NCI-H1694 treated with DMSO at 0.1 percent for 48 hours (cell line): Measurements from ENCODE around the gene NDRG4.

Experiments used
- DNase-seq: peaks from one replicate; lab custom pipeline; 2025; lab: John Stamatoyannopoulos, UW

The NDRG4 gene, protein sequence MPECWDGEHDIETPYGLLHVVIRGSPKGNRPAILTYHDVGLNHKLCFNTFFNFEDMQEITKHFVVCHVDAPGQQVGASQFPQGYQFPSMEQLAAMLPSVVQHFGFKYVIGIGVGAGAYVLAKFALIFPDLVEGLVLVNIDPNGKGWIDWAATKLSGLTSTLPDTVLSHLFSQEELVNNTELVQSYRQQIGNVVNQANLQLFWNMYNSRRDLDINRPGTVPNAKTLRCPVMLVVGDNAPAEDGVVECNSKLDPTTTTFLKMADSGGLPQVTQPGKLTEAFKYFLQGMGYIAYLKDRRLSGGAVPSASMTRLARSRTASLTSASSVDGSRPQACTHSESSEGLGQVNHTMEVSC

DNA sequence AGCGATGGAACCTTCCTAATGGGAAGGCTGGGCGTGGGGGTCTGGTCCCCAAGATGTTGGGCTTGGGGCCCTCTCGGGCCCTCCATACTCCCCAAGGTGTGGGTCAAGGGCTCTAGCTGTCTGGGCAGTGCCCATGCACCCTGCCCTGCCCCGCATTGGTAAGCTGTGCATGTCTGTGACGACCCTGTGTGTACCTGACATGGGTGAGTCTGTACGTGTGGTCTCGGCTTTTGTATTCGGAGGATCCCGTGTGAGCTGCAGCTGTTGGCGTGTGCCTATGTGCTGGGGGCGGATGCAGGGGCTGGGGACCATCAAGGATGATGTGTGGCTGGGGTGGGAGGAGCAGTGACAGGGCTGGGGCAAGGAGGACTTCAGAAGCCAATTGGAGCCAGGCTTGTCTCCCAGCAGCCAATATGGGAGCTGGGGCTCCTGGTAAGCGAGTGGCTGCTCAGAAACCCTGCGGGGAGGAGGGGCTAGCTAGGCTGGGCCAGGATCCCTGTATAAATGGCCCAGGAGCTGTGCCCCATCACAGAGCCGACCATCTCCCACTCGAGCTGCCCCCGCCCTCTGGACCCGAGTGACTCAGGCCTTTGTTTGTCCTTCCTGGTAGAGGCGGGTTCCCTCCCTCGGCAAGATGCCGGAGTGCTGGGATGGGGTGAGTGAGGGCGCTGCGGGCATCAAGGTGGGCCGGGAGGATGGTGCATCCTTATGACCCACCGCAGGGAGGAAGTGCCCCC lies at the start of gene NDRG4:
Gene NDRG4, plus strand, starts transcription at position 529 of the 737 bp plus-strand sequence. Its CDS starts 106 bp downstream, at position 635.
- peak; percentile 82 for DNase-seq

DNA sequence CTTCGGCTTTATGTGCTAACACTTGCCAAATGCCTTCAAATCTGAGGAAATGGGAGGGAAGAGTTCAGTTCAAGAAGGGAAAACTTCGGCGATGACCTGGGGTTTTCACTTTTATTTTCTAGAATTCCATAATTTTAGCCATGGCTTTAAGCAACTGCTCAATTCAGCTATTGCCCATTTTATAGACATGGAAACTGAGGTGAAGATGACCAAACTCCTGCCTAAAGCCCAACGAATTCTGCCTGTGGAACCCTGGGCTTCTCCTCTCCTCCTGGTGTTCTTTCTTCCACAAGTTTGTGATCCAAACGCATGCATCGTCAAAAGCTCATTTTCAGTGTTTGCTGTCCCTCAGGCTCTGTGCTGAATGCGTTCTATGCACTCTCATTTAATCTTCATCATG lies 49.4 kb upstream of the NDRG4 start:
- no peak for DNase-seq

DNA sequence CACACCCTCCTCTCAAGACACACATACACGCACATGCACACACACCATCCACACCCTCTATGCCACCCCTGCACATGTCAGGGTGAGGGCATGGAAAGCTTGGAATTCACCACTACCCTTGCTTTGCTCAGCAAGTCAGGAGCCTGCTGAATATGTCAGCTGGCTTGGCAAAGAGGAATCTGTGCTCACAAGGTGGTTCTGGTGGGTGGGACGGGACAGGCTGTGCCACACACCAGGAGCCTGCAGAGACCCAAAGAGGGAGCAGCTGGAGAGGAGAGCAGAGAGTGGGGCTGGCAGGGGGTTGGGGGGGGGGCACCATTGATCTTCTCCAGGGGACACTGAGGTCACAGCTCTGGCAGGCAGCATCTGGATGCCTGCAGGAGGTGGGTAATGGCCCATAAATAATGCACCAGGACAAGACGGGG lies 48.7 kb upstream of the NDRG4 start:
- DNase-seq: peak; percentile 14

DNA sequence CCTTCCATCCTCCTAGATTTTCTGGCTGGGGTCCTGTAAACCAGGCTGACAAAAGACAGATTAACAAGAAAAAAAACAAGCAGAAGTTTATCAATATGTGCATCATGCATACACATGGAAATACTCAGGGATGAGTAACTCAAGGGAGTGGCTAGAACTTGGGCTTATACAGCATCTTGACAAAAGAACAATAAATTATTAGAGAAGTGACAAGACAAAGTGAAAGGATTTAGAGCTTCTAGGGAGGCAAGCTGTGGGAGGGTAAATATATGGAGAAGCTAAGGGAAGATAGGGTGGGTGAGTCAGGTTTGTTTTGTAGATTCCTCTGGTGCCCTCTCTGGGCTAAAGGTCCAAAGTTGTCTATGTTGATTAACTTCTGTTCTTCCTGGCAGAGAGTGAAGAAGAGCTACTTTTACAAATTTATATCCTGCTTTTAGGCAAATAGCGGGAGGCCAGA lies 48.0 kb upstream of the NDRG4 start:
- no peak for DNase-seq

DNA sequence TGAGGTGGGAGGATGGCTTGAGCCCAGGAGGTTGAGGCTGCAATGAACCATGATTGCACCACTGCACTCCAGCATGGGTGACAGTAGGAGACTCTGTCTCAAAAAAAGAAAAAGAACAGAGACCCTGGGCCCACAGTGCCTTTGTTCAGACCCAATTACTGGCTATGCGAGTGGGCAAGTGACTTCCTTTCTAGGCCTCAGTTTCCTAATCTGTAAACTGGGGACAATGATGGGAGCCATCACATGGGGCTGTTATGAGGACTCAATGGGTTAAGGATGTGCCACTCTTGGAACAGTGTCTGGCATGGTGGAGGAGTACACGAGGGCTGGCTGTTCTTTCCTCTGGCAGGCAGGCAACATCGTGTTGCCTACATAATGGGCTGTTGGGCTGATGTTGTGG lies 47.3 kb upstream of the NDRG4 start:
- DNase-seq: no peak

DNA sequence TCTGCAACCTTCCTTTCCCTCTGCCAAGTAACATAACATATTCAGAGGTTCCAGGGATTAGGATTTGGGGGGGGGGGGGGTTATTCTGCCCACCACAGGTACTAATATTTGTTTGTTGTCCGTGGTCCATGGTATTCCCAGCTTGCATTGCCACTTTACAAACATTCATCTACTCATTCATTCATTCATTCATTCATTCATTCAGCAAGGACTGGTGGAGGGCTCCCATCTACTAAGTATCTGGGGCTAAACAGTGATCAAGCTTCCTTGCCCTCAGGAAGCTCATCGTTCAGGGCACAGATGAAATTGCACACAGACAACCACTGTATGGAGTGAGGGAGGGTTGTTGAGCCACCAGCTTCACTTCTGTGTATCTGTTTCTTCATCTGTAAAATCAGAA lies 45.8 kb upstream of the NDRG4 start:
- no peak for DNase-seq

DNA sequence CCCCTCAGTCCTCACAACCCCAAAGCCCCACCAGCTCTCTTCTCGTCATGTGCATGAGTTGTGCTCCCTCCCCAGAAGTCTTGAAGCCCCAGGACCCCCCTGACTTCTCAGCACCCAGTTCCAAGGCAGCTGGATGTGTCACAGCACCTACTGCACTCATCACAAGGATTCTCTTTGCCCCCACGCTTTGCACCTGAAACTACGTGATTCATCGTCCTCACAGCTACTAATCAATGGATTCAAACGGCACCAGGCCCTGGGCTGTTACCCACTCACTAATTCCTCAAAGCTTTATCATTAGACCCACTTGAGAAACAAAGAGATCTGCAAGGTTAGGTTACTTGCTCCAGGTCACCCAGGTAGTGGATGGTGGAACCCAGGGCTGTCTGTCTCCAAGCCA lies 45.1 kb upstream of the NDRG4 start:
- no peak for DNase-seq

DNA sequence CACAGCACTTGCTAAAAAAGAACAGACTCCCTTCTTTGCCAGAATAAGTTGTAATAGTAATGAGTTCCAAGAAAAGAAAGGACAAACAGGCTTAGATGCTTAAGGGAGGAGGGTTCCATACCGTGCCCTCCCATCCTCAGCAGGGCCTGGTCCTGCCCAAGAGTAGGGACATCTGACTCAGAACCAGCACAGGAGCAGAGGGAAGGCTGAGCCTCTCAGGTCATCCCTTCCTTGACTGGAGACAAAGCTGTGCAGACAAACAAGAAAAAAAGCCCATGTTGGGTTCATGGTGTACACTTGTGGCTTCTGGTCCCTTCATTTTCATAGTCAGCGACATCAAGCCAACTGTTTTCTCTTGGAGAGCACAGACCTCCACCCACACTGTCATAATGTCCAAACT lies 44.2 kb upstream of the NDRG4 start:
- DNase-seq: no peak

DNA sequence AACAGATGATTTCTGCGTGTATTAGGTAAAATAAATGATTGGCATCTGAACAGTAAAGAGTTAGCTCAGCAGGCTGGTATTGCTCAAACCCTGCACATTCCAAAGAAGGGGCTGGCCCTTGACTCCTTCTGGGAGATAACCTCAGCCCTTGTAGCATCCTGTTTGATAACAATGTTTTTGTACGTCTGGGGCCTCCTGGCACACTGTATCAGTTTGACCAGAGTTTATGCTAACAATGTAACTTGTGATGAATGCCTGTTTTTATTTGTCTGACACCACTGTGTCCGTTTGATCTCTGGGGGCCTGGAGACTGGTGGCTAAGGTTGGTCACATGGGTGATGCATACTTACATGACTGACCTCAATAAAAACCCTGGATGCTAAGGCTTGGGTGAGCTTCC lies 43.8 kb upstream of the NDRG4 start:
- no peak for DNase-seq

DNA sequence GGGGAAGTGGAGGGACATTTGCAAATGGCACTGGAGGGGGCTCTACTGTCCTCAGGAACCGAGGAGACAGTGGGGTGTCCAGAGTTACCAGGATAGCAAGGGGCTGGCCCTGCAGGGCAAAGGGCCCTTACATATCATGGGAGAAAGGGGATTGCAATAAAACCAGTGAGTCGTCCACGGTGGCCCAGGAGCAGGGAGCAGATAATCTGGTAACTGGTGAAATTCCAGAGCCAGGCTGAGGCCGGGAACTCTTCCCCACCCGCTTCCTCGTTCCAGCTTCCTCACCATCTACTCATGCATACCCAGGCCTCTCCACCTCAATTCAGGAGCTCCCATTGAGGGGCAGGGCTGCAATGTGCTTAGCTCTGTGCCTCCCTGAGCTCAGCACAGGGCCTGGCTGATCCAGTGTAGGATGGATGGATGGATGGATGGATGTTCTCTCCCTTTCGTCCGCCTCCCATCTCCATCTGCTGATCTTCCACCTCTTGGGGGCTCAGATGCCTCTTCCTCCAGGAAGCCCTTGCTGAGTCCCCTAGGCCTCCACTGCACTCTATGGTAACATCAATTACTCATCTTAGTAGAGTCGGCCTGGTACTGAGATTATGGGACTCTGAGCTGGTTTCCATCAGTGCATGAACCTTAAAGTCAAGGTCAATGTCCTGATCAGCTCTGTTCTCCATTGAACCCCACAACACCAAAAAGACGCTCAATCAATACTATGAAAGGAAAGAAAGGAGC lies 41.2 kb upstream of the NDRG4 start:
- DNase-seq: no peak

DNA sequence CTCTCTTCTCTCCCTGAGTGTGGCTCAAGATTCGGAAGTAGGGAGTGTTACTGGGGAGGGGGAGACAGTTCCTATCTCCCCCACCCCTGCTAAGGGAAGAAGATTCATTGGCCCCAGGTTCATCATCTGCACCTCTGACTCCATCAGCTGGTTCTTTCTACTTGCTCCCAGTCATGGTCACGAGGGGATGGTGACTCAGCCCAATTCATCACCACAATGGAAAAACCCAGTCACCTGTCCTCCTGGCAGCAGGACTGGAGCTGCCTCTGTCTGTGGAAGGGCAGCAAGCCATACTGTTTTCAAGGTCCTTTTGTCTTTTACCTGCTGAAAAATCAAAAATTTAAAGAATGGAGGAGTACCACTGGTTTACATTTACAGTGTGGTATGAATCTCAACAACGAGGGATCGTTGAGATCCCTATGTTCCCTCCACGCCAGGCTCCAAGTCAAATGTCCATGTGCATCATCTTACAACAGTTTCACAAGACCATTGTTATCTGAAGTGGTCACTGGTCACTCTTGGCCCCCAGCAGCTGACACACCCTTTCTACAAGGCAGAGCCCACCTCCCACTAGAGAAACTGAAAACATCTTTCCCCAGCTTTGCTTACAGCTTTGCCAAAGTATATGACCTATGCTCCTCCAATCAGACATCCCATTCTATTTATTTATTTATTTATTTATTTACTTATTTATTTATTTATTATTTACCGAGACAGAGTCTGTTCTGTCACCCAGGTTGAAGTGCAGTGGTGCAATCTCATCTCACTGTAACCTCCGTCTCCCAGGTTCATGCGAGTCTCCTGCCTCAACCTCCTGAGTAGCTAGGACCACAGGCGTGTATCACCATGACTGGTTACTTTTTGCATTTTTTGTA lies 40.4 kb upstream of the NDRG4 start:
- DNase-seq: no peak

DNA sequence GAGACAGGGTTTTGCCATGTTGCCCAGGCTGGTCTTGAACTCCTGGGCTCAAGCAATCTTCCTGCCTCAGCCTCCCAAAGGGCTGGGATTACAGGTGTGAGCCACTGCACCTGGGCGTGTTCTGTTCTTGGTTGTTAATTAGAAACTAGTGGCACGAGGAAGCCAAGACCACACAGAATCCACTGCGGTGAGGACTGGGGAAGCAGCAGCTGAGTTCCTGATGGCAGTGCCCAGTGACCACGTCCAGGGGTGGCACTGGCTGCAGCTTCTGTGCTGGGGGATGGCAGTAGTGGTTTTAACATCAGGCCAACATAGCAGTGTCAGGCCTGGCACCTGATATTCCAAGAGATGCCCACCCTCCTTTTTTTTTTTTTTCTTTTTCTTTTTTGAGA lies 39.7 kb upstream of the NDRG4 start:
- no peak for DNase-seq

DNA sequence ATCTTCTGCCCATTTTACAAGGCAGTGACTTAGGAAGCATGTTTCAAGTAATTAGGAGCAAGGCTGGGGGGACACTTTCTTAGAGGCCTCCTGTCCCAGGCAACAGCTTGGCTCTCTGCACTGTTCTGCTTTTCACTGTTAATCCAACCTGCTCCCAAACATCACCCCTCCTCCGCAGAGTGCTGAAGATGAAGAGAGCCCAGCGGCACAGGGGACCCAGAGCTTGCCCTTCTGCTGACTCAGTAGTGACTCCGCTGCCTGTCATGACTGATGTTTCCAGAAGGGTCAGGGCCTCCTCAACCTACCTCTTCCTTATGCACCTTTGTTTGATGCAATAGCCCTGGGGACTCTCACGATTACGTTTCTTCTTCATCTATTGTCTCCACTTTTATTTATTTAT lies 38.9 kb upstream of the NDRG4 start:
- no peak for DNase-seq

DNA sequence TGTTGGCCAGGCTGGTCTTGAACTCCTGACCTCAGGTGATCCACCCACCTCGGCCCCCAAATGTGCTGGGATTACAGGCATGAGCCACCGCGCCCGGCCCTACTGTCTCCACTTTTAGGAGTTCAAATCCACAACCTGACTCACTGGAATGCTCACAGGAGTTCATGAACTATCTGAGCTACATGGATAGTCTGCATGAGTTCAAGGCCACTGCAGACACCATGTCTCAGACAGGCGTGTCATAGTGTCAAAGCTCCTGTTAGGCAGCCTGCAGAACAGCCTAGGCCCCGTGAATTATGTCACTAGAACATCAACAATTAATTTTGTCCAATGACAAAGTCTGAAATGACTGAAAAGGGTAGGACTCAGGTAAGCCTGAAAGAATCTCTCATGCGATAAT lies 38.3 kb upstream of the NDRG4 start:
- no peak for DNase-seq

DNA sequence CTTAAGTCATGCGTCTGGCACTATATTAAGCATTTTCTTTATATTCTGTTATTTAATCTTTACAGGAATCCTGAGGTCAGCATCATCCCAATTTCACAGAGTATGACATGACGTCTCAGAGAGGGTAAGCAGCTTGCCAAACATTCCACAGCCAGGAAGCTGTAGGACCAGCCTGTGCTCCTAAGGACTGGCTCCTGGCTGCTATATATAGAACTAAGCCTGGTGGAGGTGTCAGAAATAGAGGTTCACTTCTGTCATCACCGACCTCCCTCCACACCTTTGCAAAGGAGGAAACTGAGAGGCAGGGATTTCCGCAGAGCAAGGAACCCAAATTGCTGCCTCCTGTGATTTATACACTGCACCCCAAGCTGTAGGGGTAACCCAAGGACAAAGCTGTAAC lies 37.9 kb upstream of the NDRG4 start:
- no peak for DNase-seq

DNA sequence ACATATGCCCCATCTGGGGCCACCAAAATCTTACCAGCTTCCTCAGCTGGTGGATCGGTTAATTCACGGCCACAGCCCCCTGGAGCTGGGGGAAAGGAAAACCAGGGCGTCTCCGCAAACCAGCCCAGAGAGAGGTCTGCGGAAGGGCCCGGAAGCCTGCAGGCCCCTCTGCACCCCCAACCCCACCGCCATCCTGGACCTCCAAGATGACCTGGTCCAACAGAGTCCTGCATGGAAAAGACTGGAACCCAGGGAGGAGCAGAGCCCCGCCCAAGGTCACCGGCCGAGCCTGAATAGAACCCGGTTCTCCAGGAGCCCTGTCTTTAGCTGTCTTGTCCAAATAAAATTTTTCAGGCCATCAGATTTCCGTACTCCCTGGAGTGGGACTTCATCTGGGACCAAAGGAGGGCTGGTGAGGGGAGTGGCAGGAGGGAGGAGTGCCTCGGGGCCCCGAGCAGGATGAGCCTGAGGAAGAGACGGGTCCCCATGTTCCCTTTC lies 37.4 kb upstream of the NDRG4 start:
- DNase-seq: no peak

DNA sequence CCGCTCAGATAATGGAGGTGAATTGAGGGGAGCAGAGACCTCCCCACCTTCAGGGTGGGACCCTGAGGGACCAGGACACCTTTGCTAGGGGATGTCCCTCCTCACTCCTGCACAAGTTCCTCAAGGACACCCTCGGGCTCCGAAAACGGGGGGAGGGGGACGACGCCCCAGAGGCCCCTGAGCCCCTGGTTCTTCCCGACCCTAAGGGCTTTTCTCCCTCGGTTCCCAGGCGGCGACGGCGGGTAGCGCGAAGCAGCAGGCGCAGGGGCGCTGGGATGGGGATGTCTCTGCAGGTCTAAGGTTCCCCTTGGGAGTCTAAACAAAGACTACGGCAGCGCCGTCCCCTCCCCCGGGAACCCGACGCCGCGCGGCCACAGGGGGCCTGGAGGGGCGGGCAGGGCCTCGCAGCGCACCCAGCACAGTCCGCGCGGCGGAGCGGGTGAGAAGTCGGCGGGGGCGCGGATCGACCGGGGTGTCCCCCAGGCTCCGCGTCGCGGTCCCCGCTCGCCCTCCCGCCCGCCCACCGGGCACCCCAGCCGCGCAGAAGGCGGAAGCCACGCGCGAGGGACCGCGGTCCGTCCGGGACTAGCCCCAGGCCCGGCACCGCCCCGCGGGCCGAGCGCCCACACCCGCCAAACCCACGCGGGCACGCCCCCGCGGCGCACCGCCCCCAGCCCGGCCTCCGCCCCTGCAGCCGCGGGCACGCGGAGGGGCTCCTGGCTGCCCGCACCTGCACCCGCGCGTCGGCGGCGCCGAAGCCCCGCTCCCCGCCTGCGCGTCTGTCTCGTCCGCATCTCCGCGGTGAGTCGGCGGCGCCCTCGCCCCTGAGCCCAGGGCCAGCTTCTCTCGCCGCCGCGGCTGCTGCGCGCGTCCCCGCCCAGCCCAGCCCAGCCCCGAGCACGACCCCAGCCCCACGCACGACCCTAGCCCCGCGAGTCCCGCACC lies 36.7 kb upstream of the NDRG4 start:
- DNase-seq: no peak

DNA sequence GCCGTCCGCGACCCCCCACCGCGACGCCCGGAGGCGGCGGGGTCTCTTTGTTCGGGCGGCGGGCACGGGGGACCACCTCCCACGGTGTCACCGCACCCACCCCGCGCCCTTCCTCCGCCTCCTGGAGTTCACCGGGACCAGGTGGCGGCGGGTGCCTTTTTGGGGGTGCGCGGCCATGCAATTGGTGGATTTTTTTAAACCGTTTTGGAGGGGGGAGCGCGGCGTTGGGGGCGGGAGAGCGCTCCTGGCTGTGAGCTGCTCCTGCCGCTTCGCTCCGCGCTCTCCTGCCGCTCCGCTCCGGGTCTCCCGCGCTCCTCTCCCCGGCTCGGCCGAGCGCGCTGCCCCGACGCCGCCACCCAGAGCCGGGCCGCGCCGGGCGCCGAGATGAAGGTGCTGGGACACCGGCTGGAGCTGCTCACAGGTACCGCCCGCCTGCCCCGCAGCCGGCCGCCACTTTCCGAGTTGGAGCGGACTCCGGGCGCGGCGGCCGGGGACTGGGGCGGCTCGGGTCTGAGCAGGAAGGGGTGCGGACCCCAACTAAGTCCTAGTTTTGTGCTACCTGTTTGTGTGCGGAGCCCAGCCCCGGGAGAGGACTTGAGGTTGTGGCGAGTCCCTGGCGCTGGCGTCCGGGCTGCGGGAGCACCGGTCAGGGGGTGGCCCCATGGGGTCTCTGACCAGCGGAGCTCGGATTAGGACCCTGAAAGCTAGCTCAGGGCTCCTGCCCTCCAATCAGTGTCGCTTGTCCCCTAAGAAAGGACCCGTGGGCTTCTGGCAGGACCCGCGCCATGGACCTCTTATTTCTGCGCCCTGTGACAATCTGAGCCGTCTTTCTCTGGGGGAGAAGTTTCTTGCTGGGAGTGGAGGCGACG lies 35.7 kb upstream of the NDRG4 start:
- DNase-seq: no peak

DNA sequence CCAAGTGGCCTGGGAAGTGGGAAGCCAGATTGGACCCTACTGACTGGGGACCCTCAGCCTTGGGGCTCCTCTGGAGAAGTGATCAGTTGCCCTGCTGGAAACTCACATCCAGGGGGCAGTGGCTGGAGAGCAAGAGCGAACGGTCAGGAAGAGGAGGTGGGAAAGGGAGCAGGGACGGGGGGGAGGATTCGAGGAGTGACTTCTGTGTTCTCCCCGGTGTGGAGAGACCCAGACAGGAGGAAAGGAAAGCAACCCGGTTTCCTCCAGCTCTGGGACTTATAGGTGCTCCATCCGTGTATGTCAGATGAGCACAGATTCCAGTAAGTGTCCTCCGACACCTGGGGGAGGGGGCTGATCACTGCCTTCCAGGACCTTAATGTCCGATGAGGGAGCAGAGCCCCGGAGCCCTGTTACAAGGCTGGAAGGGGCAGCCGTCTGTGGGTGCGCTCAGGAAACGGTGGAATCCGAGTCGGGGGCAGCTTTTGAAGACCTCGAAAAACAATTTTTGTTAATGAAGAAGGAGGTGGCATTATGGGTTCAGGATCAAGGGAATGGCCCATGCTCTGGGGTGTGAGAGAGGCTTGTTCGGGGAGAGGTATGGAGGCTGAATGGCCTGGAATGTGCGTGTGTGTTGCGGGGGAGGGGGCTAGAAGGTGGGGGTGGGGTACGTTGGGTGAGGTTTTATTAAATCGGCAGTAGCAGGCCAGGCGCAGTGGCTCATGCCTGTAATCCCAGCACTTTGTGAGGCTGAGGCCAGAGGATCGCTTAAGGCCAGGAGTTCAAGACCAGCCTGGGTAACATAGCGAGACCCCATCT lies 34.8 kb upstream of the NDRG4 start:
- no peak for DNase-seq
